HG03342 (cell line): ENCODE measurements around the gene ST3GAL4.
"Not testable (repeated sequence)": the region's sequence is repeated elsewhere in the genome, so short reads cannot be mapped to it uniquely, and the experiment has no call there.

Experiments used
- ATAC-seq: cut with Tn5 transposase; IDR thresholded peaks from one replicate; pipeline ENCODE4 v1.9.1; 2021; ENCODE audit warnings: mild to moderate bottlenecking, moderate library complexity; ENCODE audit not compliant: unreplicated experiment

The ST3GAL4 gene

GRCh38 chr11:126345283-126345682, 10.2 kb upstream of the ST3GAL4 start:
- no peak for ATAC-seq

GRCh38 chr11:126345759-126346585, 9.5 kb upstream of the ST3GAL4 start:
- ATAC-seq, result no peak

GRCh38 chr11:126346586-126346940, 8.9 kb upstream of the ST3GAL4 start:
- ATAC-seq, result no peak

GRCh38 chr11:126346946-126347345, 8.5 kb upstream of the ST3GAL4 start:
- not testable (repeated sequence) for ATAC-seq

GRCh38 chr11:126347751-126348668, 7.5 kb upstream of the ST3GAL4 start:
- no peak for ATAC-seq

GRCh38 chr11:126348806-126349582, 6.5 kb upstream of the ST3GAL4 start:
- no peak for ATAC-seq

- no peak for ATAC-seq
These were observed 4.7 kb upstream of the ST3GAL4 start for GRCh38 chr11:126350836-126351235.

- ATAC-seq, result no peak
These were observed 3.3 kb upstream of the ST3GAL4 start for GRCh38 chr11:126352163-126352562.

- ATAC-seq, result no peak
These were observed 2.3 kb upstream of the ST3GAL4 start for GRCh38 chr11:126352934-126353801.

GRCh38 chr11:126354631-126355323, 709 bp upstream of the ST3GAL4 start:
- ATAC-seq, result peak; percentile 28

- ATAC-seq, result peak; percentile 21
These were observed 726 bp downstream of the ST3GAL4 start for GRCh38 chr11:126355926-126356897.

GRCh38 chr11:126357055-126357962, 1.8 kb downstream of the ST3GAL4 start:
- no peak for ATAC-seq

- no peak for ATAC-seq
These were observed 2.7 kb downstream of the ST3GAL4 start for GRCh38 chr11:126357969-126358762.

GRCh38 chr11:126358763-126359160, 3.3 kb downstream of the ST3GAL4 start:
- ATAC-seq, result no peak

GRCh38 chr11:126359431-126360048, 4.1 kb downstream of the ST3GAL4 start:
- ATAC-seq, result no peak

- no peak for ATAC-seq
These were observed 4.6 kb downstream of the ST3GAL4 start for GRCh38 chr11:126360049-126360446.
